GM12873 (cell line): ENCODE results near the gene ZNF263.

Source experiments
- TF ChIP-seq, protein P1 (sequence below): IDR thresholded peaks from 2 replicates; pipeline ENCODE4 v1.5.1; 2012; ENCODE audit warnings: low read depth, mild to moderate bottlenecking, moderate library complexity, low read length, control low read depth; ENCODE audit not compliant: insufficient read depth; ENCODE audit errors: missing control alignments

ZNF263 gene

DNA sequence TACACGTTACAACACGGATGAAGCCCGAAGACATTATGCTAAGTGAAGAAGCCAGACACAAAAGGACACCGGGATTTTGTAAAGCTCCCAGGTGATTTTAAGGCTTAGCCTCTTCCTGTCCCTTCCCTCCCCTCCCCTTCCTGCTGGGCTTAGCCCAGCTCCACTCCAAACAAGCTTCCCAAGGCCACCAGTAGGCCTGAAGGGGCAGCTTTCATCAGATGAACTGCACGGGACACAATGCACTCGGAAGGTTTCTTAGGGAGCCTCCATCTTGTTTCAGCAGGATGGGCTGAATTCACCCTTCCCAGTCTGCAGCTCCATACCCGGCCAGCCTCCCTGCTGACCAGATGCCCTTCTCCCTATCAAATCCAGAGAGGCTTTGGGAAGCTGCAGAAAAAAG lies 37.3 kb upstream of the ZNF263 start:
- TF ChIP-seq, protein P1, sequence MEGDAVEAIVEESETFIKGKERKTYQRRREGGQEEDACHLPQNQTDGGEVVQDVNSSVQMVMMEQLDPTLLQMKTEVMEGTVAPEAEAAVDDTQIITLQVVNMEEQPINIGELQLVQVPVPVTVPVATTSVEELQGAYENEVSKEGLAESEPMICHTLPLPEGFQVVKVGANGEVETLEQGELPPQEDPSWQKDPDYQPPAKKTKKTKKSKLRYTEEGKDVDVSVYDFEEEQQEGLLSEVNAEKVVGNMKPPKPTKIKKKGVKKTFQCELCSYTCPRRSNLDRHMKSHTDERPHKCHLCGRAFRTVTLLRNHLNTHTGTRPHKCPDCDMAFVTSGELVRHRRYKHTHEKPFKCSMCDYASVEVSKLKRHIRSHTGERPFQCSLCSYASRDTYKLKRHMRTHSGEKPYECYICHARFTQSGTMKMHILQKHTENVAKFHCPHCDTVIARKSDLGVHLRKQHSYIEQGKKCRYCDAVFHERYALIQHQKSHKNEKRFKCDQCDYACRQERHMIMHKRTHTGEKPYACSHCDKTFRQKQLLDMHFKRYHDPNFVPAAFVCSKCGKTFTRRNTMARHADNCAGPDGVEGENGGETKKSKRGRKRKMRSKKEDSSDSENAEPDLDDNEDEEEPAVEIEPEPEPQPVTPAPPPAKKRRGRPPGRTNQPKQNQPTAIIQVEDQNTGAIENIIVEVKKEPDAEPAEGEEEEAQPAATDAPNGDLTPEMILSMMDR: no peak

DNA sequence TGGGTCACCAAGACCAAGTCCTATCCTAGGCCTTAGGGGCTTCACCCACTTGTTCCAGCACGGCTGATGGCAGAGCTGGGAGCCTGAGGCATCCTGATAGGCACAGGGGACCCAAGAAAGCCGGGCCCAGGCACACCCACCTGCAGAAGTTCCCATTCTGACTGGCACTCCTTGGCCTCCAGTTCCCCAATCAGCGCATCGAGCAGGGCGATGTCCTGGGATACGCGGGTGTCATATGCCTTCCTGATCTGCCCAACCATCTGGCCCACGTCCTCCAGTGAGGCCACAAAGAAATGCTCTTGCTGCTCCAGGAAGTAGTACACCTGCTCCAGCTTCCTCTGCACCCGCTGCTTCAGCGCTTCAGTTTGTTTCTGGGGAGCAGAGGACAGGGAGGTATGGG lies 36.4 kb upstream of the ZNF263 start:
- TF ChIP-seq, protein P1: no peak

DNA sequence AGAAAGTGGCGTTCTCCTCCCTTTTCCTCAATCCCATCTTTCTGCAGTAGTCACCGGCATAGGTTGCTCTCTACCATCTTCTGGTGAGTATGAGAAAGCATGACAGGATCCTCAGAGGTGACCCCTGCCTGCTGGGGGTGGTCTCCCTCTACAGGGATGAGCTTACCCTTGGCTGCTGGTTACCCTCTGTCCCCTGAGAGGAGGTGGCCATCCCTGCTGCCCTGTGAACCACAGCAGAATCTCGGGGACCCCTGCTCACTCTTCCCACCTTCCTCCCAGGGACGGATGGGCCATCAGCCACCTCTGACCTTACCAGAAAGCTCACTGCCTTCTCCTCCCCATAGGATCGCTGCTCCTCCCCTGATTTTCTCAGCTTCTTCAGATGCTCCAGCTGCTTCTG lies 34.7 kb upstream of the ZNF263 start:
- TF ChIP-seq, protein P1: no peak

DNA sequence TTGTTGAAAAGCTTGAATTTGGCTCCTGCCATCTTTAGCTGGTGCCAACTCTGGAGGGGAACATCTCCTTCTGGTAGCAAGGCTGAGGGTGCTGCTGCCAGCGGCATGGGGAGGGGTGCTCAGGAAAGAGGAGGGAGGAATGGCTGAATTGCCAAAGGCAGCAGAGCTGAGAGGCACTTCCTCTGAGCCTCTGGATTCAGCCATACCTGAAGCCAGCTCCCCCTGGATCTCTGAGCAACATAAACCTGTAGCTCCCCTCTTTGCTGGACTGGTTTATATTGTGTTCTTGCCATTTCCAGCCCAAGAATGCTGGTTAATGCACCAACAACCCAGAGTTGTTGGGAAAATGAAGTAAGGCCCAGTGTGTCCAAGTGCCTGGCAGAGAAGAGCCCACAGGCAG lies 34.3 kb upstream of the ZNF263 start:
- TF ChIP-seq, protein P1: no peak

DNA sequence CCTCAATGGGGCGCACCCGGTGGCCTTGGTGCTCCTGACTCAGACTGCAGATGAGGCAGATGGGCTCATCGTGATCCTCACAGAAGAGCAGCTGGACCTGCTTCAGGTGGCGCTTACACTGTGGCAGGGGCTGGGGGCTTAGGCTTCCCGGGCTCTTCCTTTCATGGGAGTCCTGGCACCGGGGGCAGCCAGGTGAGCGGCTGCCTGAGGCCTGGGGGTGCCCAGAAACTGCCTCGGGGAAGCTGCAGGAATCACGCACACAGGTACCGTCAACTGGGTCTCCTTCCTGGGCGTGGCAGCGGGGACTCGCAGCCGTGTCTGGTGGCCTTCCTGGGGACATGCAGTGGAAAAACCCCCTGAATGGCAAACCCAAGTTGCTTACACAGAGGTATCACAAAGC lies 33.8 kb upstream of the ZNF263 start:
- TF ChIP-seq, protein P1: no peak

DNA sequence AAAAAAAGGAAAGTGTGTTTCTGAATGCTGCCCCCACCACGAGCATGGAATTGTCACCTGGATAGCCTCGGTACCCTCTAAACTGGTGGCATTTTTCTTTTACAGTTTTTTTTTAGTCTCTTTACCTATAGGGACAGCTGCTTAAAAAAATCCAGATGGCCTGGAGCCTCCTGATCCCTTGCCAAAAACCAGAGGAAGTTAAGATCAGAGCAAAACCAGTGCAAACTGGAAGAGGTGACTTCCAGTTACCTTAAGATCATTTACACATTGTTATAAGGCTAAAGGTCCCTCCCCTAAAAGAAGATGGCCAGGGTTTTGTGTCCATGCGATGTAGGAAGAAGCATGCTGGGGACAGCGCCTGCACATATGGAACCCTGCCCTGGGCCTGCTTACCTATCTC lies 30.3 kb upstream of the ZNF263 start:
- TF ChIP-seq, protein P1: no peak

DNA sequence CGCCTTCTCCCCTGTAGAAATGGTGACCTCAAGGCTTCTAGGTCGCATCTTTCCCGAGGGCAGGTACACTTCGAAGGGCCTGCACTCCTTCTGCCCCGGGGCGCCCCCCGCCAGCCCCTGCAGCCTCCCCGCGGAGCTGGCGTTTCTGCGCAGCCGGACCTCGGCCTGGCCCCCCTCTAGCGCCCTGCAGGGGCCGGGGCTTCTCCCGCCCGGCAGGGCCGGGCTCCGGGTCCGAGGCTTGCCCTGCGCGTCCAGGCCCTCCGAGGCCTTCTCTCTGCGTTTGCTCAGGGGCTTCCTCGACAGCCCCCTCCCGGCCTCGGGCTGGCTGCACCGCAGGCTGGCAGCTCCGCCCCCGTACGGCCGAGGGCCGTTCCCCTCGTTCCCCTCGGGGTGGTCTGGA lies 29.0 kb upstream of the ZNF263 start:
- TF ChIP-seq, protein P1: no peak
